ENCODE data around the gene BABAM2. TPM values are rescaled to one million over a fixed set of nuclear protein-coding genes. Genes with fewer than 3 reads are reported as not detected.

Gene BABAM2
- total and polyA plus RNA-seq, 3 experiments from 2014 or later, result 59.4 to 66.7 (median 65.6) TPM

- no peaks in the 10 kb centered on the region for H3K36me3 Mint-ChIP-seq
- H3K9me3 Mint-ChIP-seq, result no peaks in the 10 kb centered on the region
- H3K4me1 ChIP-seq (ENCODE audit: insufficient read depth, low read length), result no peaks in the 10 kb centered on the region
- peaks cover 0 to 3% (median 0%) of the 10 kb centered on the region in 3 donors for H3K4me1 Mint-ChIP-seq
- no peak overlapping the region for H3K27ac ChIP-seq (ENCODE audit: low read depth, low read length)
- POLR2A ChIA-PET, result no interaction called here
- no peak overlapping the region for H3K27ac Mint-ChIP-seq
- no peaks in the 10 kb centered on the region for H3K27me3 Mint-ChIP-seq
- no peak overlapping the region for H3K4me3 Mint-ChIP-seq
- no peak for DNase-seq
- H3K27me3 ChIP-seq (ENCODE audit: insufficient read depth, low read length, poor library complexity, severe bottlenecking), result no peaks in the 10 kb centered on the region
- H3K36me3 ChIP-seq (ENCODE audit: insufficient read depth, low read length), result no peaks in the 10 kb centered on the region
- no peaks in the 10 kb centered on the region for H3K9me3 ChIP-seq (ENCODE audit: low read length)
- CTCF ChIA-PET, result no interaction called here
- no peak overlapping the region for H3K4me3 ChIP-seq (ENCODE audit: low read length)
These were observed 205.1 kb downstream of the BABAM2 start for GRCh38 chr2:28095622-28096021.

- DNase-seq, result no peak
- CTCF ChIA-PET, result no interaction called here
- H3K4me3 ChIP-seq (ENCODE audit: low read length), result no peak overlapping the region
- POLR2A ChIA-PET, result no interaction called here
- Mint-ChIP-seq H3K4me3 (no peak overlapping the region), H3K27me3 (no peaks in the 10 kb centered on the region), H3K9me3 (no peaks in the 10 kb centered on the region), H3K36me3 (no peaks in the 10 kb centered on the region), H3K4me1 (peaks cover 0 to 6% (median 0%) of the 10 kb centered on the region in 3 donors), H3K27ac (peak overlapping the region in 1 of 8 donors; percentile 18)
- H3K9me3 ChIP-seq (ENCODE audit: low read length), result no peaks in the 10 kb centered on the region
- H3K27me3 ChIP-seq (ENCODE audit: insufficient read depth, low read length, poor library complexity, severe bottlenecking), result no peaks in the 10 kb centered on the region
- no peak overlapping the region for H3K27ac ChIP-seq (ENCODE audit: low read depth, low read length)
- no peaks in the 10 kb centered on the region for H3K4me1 ChIP-seq (ENCODE audit: insufficient read depth, low read length)
- no peaks in the 10 kb centered on the region for H3K36me3 ChIP-seq (ENCODE audit: insufficient read depth, low read length)
These were observed 205.9 kb downstream of the BABAM2 start for GRCh38 chr2:28096421-28096820.

GRCh38 chr2:28098501-28099225 is 208.1 kb downstream of the BABAM2 start:
- no peak for DNase-seq
- Histone ChIP-seq H3K27me3 (ENCODE audit: insufficient read depth, low read length, poor library complexity, severe bottlenecking) (no peaks in the 10 kb centered on the region), H3K4me3 (ENCODE audit: low read length) (no peak overlapping the region), H3K4me1 (ENCODE audit: insufficient read depth, low read length) (no peaks in the 10 kb centered on the region), H3K27ac (ENCODE audit: low read depth, low read length) (no peak overlapping the region), H3K9me3 (ENCODE audit: low read length) (no peaks in the 10 kb centered on the region), H3K36me3 (ENCODE audit: insufficient read depth, low read length) (no peaks in the 10 kb centered on the region)
- Mint-ChIP-seq H3K36me3 (peaks cover 0 to 1% (median 0%) of the 10 kb centered on the region in 3 donors), H3K4me1 (peaks cover 0 to 7% (median 0%) of the 10 kb centered on the region in 3 donors), H3K4me3 (no peak overlapping the region), H3K27ac (no peak overlapping the region), H3K9me3 (no peaks in the 10 kb centered on the region), H3K27me3 (no peaks in the 10 kb centered on the region)
- POLR2A ChIA-PET, result no interaction called here
- CTCF ChIA-PET, result no interaction called here

- Histone ChIP-seq H3K4me3 (ENCODE audit: low read length) (no peak overlapping the region), H3K27ac (ENCODE audit: low read depth, low read length) (no peak overlapping the region), H3K4me1 (ENCODE audit: insufficient read depth, low read length) (no peaks in the 10 kb centered on the region), H3K27me3 (ENCODE audit: insufficient read depth, low read length, poor library complexity, severe bottlenecking) (no peaks in the 10 kb centered on the region), H3K9me3 (ENCODE audit: low read length) (no peaks in the 10 kb centered on the region), H3K36me3 (ENCODE audit: insufficient read depth, low read length) (no peaks in the 10 kb centered on the region)
- Mint-ChIP-seq H3K4me1 (peaks cover 0 to 7% (median 0%) of the 10 kb centered on the region in 3 donors), H3K9me3 (no peaks in the 10 kb centered on the region), H3K4me3 (no peak overlapping the region), H3K27me3 (no peaks in the 10 kb centered on the region), H3K27ac (no peak overlapping the region), H3K36me3 (peaks cover 0 to 1% (median 0%) of the 10 kb centered on the region in 3 donors)
- POLR2A ChIA-PET, result no interaction called here
- CTCF ChIA-PET, result no interaction called here
- DNase-seq, result no peak
These were observed 210.6 kb downstream of the BABAM2 start for GRCh38 chr2:28101123-28101522.

- no peak overlapping the region for H3K4me3 Mint-ChIP-seq
- Histone ChIP-seq H3K9me3 (ENCODE audit: low read length) (no peaks in the 10 kb centered on the region), H3K4me1 (ENCODE audit: insufficient read depth, low read length) (no peaks in the 10 kb centered on the region), H3K27ac (ENCODE audit: low read depth, low read length) (no peak overlapping the region), H3K27me3 (ENCODE audit: insufficient read depth, low read length, poor library complexity, severe bottlenecking) (no peaks in the 10 kb centered on the region), H3K4me3 (ENCODE audit: low read length) (no peak overlapping the region), H3K36me3 (ENCODE audit: insufficient read depth, low read length) (no peaks in the 10 kb centered on the region)
- POLR2A ChIA-PET, result no interaction called here
- CTCF ChIA-PET, result no interaction called here
- H3K27ac Mint-ChIP-seq, result peak overlapping the region in 1 of 8 donors; percentile 50
- no peak for DNase-seq
- H3K27me3 Mint-ChIP-seq, result no peaks in the 10 kb centered on the region
- H3K9me3 Mint-ChIP-seq, result no peaks in the 10 kb centered on the region
- peaks cover 0 to 7% (median 0%) of the 10 kb centered on the region in 3 donors for H3K4me1 Mint-ChIP-seq
- H3K36me3 Mint-ChIP-seq, result peaks cover 0 to 1% (median 0%) of the 10 kb centered on the region in 3 donors
These were observed 211.4 kb downstream of the BABAM2 start for GRCh38 chr2:28101892-28102291.

GRCh38 chr2:28102455-28102874 is 211.9 kb downstream of the BABAM2 start:
- no peak for DNase-seq
- no peak overlapping the region for H3K4me3 ChIP-seq (ENCODE audit: low read length)
- CTCF ChIA-PET, result no interaction called here
- no peak overlapping the region for H3K27ac Mint-ChIP-seq
- no peaks in the 10 kb centered on the region for H3K27me3 Mint-ChIP-seq
- no peaks in the 10 kb centered on the region for H3K36me3 ChIP-seq (ENCODE audit: insufficient read depth, low read length)
- H3K27ac ChIP-seq (ENCODE audit: low read depth, low read length), result no peak overlapping the region
- POLR2A ChIA-PET, result no interaction called here
- peaks cover 0 to 7% (median 0%) of the 10 kb centered on the region in 3 donors for H3K4me1 Mint-ChIP-seq
- no peaks in the 10 kb centered on the region for H3K4me1 ChIP-seq (ENCODE audit: insufficient read depth, low read length)
- no peaks in the 10 kb centered on the region for H3K9me3 ChIP-seq (ENCODE audit: low read length)
- no peak overlapping the region for H3K4me3 Mint-ChIP-seq
- no peaks in the 10 kb centered on the region for H3K9me3 Mint-ChIP-seq
- peaks cover 0 to 1% (median 0%) of the 10 kb centered on the region in 3 donors for H3K36me3 Mint-ChIP-seq
- no peaks in the 10 kb centered on the region for H3K27me3 ChIP-seq (ENCODE audit: insufficient read depth, low read length, poor library complexity, severe bottlenecking)

- Mint-ChIP-seq H3K4me3 (no peak overlapping the region), H3K4me1 (peaks cover 0 to 7% (median 0%) of the 10 kb centered on the region in 3 donors), H3K27me3 (no peaks in the 10 kb centered on the region), H3K36me3 (peaks cover 0 to 1% (median 0%) of the 10 kb centered on the region in 3 donors), H3K9me3 (no peaks in the 10 kb centered on the region), H3K27ac (no peak overlapping the region)
- H3K36me3 ChIP-seq (ENCODE audit: insufficient read depth, low read length), result no peaks in the 10 kb centered on the region
- H3K9me3 ChIP-seq (ENCODE audit: low read length), result no peaks in the 10 kb centered on the region
- CTCF ChIA-PET, result no interaction called here
- H3K27me3 ChIP-seq (ENCODE audit: insufficient read depth, low read length, poor library complexity, severe bottlenecking), result no peaks in the 10 kb centered on the region
- no peak for DNase-seq
- POLR2A ChIA-PET, result no interaction called here
- H3K27ac ChIP-seq (ENCODE audit: low read depth, low read length), result no peak overlapping the region
- H3K4me3 ChIP-seq (ENCODE audit: low read length), result no peak overlapping the region
- no peaks in the 10 kb centered on the region for H3K4me1 ChIP-seq (ENCODE audit: insufficient read depth, low read length)
These were observed 213.1 kb downstream of the BABAM2 start for GRCh38 chr2:28103611-28104010.

- H3K36me3 Mint-ChIP-seq, result no peaks in the 10 kb centered on the region
- no peak overlapping the region for H3K4me3 ChIP-seq (ENCODE audit: low read length)
- H3K4me1 ChIP-seq (ENCODE audit: insufficient read depth, low read length), result no peaks in the 10 kb centered on the region
- POLR2A ChIA-PET, result no interaction called here
- no peaks in the 10 kb centered on the region for H3K9me3 Mint-ChIP-seq
- CTCF ChIA-PET, result no interaction called here
- no peak overlapping the region for H3K27ac ChIP-seq (ENCODE audit: low read depth, low read length)
- no peaks in the 10 kb centered on the region for H3K9me3 ChIP-seq (ENCODE audit: low read length)
- peaks cover 0 to 1% (median 0%) of the 10 kb centered on the region in 3 donors for H3K4me1 Mint-ChIP-seq
- H3K4me3 Mint-ChIP-seq, result no peak overlapping the region
- no peaks in the 10 kb centered on the region for H3K27me3 ChIP-seq (ENCODE audit: insufficient read depth, low read length, poor library complexity, severe bottlenecking)
- peak overlapping the region in 1 of 8 donors; percentile 25 for H3K27ac Mint-ChIP-seq
- no peak for DNase-seq
- no peaks in the 10 kb centered on the region for H3K27me3 Mint-ChIP-seq
- H3K36me3 ChIP-seq (ENCODE audit: insufficient read depth, low read length), result no peaks in the 10 kb centered on the region
These were observed 217.6 kb downstream of the BABAM2 start for GRCh38 chr2:28108143-28108542.

Data from CD8-positive, alpha-beta memory T cell (primary cell).